ENCODE data around the gene SYT9.

The SYT9 gene

GRCh38 chr11:7501251-7501650, 249.5 kb downstream of the SYT9 start:
- no peak for DNase-seq (ENCODE audit: low read depth)
- no peak for TF ChIP-seq CTCF (conservative IDR thresholded peaks at IDR 0.05; ENCODE audit: low read depth, low read length)
- no peak overlapping the region for H3K4me3 ChIP-seq (ENCODE audit: low read depth, low read length)

GRCh38 chr11:7501894-7502293, 250.2 kb downstream of the SYT9 start:
- no peak for TF ChIP-seq CTCF (conservative IDR thresholded peaks at IDR 0.05; ENCODE audit: low read depth, low read length)
- no peak overlapping the region for H3K4me3 ChIP-seq (ENCODE audit: low read depth, low read length)
- DNase-seq (ENCODE audit: low read depth), result no peak

GRCh38 chr11:7506243-7506642, 254.5 kb downstream of the SYT9 start:
- no peak for DNase-seq (ENCODE audit: low read depth)
- no peak for TF ChIP-seq CTCF (conservative IDR thresholded peaks at IDR 0.05; ENCODE audit: low read depth, low read length)
- no peak overlapping the region for H3K4me3 ChIP-seq (ENCODE audit: low read depth, low read length)

- no peak overlapping the region for H3K4me3 ChIP-seq (ENCODE audit: low read depth, low read length)
- DNase-seq (ENCODE audit: low read depth), result no peak
- TF ChIP-seq CTCF (conservative IDR thresholded peaks at IDR 0.05; ENCODE audit: low read depth, low read length), result no peak
Observed at GRCh38 chr11:7508087-7508486, 256.4 kb downstream of the SYT9 start.

GRCh38 chr11:7509966-7510365, 258.3 kb downstream of the SYT9 start:
- no peak for TF ChIP-seq CTCF (conservative IDR thresholded peaks at IDR 0.05; ENCODE audit: low read depth, low read length)
- no peak overlapping the region for H3K4me3 ChIP-seq (ENCODE audit: low read depth, low read length)
- no peak for DNase-seq (ENCODE audit: low read depth)

- H3K4me3 ChIP-seq (ENCODE audit: low read depth, low read length), result no peak overlapping the region
- DNase-seq (ENCODE audit: low read depth), result no peak
- TF ChIP-seq CTCF (conservative IDR thresholded peaks at IDR 0.05; ENCODE audit: low read depth, low read length), result no peak
Observed at GRCh38 chr11:7511401-7511800, 259.7 kb downstream of the SYT9 start.

GRCh38 chr11:7512525-7513233, 261.0 kb downstream of the SYT9 start:
- TF ChIP-seq CTCF (conservative IDR thresholded peaks at IDR 0.05; ENCODE audit: low read depth, low read length), result peak; percentile 14
- DNase-seq (ENCODE audit: low read depth), result peak; percentile 69
- peak overlapping the region; percentile 64 for H3K4me3 ChIP-seq (ENCODE audit: low read depth, low read length)

Measured in choroid plexus epithelial cell (primary cell).